GM19438 (cell line): ENCODE data around the gene SH3D19.
"Not testable (repeated sequence)": the region's sequence is repeated elsewhere in the genome, so short reads cannot be mapped to it uniquely, and the experiment has no call there.

Experiments
- ATAC-seq: cut with Tn5 transposase; IDR thresholded peaks from one replicate; pipeline ENCODE4 v1.9.1; 2021; ENCODE audit warnings: low read depth; ENCODE audit not compliant: unreplicated experiment

Gene SH3D19

GRCh38 chr4:151107063-151107462 lies 218.3 kb downstream of the SH3D19 start:
- ATAC-seq = no peak

- no peak for ATAC-seq
Observed at GRCh38 chr4:151105454-151106032, 219.9 kb downstream of the SH3D19 start.

- no peak for ATAC-seq
Observed at GRCh38 chr4:151104621-151105020, 220.8 kb downstream of the SH3D19 start.

- ATAC-seq = no peak
Observed at GRCh38 chr4:151103758-151104157, 221.6 kb downstream of the SH3D19 start.

GRCh38 chr4:151100531-151100930 lies 224.9 kb downstream of the SH3D19 start:
- no peak for ATAC-seq

GRCh38 chr4:151099976-151100417 lies 225.4 kb downstream of the SH3D19 start:
- ATAC-seq = peak; percentile 2

- peak; percentile 93 for ATAC-seq
Observed at GRCh38 chr4:151099229-151099975, 226.0 kb downstream of the SH3D19 start, which contains the start of gene RPS3A. RPS3A (plus strand) TSS chr4:151099628; CDS start chr4:151099653, 25 bp downstream.

- ATAC-seq = no peak
Observed at GRCh38 chr4:151098979-151099228, 226.5 kb downstream of the SH3D19 start.

- no peak for ATAC-seq
Observed at GRCh38 chr4:151097759-151098158, 227.6 kb downstream of the SH3D19 start.

GRCh38 chr4:151095142-151095541 lies 230.3 kb downstream of the SH3D19 start:
- ATAC-seq = no peak

GRCh38 chr4:151094290-151094751 lies 231.1 kb downstream of the SH3D19 start:
- no peak for ATAC-seq

GRCh38 chr4:151093203-151093602 lies 232.2 kb downstream of the SH3D19 start:
- ATAC-seq = no peak

- no peak for ATAC-seq
Observed at GRCh38 chr4:151092488-151092887, 232.9 kb downstream of the SH3D19 start.

- no peak for ATAC-seq
Observed at GRCh38 chr4:151091047-151091446, 234.4 kb downstream of the SH3D19 start.

- no peak for ATAC-seq
Observed at GRCh38 chr4:151087467-151087866, 237.9 kb downstream of the SH3D19 start.

GRCh38 chr4:151077978-151078377 lies 247.4 kb downstream of the SH3D19 start:
- not testable (repeated sequence) for ATAC-seq

GRCh38 chr4:151074416-151074916 lies 250.9 kb downstream of the SH3D19 start:
- no peak for ATAC-seq
